ENCODE results near the gene CALY. TPM values are rescaled to one million over a fixed set of nuclear protein-coding genes. Genes with fewer than 3 reads are reported as not detected.

The CALY gene
- total RNA-seq, 1 donor from 2014 or later = 3.5 TPM

DNA sequence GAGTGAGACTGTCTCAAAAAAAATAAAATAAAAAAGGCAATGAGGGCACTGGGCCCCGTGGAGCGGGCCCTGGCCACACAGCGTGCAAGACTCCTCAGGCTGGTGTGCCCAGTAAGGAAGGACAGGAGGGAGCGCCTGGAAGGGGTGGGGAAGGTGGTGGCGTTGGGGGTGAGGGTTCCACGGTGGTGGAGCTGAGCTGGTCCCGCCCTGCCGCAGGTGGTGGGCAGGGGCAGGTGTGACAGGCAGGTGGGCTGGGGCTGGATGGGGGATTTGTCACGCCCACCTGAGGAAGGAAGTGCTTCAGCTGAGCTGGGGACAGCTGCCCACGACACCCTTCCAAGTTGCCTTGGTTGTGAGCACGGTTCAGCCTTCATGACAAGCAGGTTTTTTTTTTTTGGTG, 9.7 kb upstream of the CALY start:
- Mint-ChIP-seq H3K27me3 (ENCODE audit: unreplicated experiment) (peaks cover 23% of the 10 kb centered on the region), H3K36me3 (ENCODE audit: unreplicated experiment) (no peaks in the 10 kb centered on the region), H3K9me3 (ENCODE audit: unreplicated experiment) (no peaks in the 10 kb centered on the region), H3K4me1 (ENCODE audit: unreplicated experiment) (no peaks in the 10 kb centered on the region), H3K4me3 (ENCODE audit: unreplicated experiment) (no peak overlapping the region), H3K27ac (ENCODE audit: unreplicated experiment) (no peak overlapping the region)
- DNase-seq (ENCODE audit: extremely low spot score, unreplicated experiment) = no peak
- TF ChIP-seq, protein P1, sequence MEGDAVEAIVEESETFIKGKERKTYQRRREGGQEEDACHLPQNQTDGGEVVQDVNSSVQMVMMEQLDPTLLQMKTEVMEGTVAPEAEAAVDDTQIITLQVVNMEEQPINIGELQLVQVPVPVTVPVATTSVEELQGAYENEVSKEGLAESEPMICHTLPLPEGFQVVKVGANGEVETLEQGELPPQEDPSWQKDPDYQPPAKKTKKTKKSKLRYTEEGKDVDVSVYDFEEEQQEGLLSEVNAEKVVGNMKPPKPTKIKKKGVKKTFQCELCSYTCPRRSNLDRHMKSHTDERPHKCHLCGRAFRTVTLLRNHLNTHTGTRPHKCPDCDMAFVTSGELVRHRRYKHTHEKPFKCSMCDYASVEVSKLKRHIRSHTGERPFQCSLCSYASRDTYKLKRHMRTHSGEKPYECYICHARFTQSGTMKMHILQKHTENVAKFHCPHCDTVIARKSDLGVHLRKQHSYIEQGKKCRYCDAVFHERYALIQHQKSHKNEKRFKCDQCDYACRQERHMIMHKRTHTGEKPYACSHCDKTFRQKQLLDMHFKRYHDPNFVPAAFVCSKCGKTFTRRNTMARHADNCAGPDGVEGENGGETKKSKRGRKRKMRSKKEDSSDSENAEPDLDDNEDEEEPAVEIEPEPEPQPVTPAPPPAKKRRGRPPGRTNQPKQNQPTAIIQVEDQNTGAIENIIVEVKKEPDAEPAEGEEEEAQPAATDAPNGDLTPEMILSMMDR (IDR thresholded peaks at IDR 0.05) = no peak

- peaks cover 24% of the 10 kb centered on the region for H3K27me3 Mint-ChIP-seq (ENCODE audit: unreplicated experiment)
- H3K36me3 Mint-ChIP-seq (ENCODE audit: unreplicated experiment) = no peaks in the 10 kb centered on the region
- no peak overlapping the region for H3K4me3 Mint-ChIP-seq (ENCODE audit: unreplicated experiment)
- H3K9me3 Mint-ChIP-seq (ENCODE audit: unreplicated experiment) = no peaks in the 10 kb centered on the region
- DNase-seq (ENCODE audit: extremely low spot score, unreplicated experiment) = no peak
- H3K27ac Mint-ChIP-seq (ENCODE audit: unreplicated experiment) = no peak overlapping the region
- no peaks in the 10 kb centered on the region for H3K4me1 Mint-ChIP-seq (ENCODE audit: unreplicated experiment)
- TF ChIP-seq, protein P1 (IDR thresholded peaks at IDR 0.05) = no peak
These were observed 7.5 kb upstream of the CALY start for GRCh38 chr10:133344236-133344635.

GRCh38 chr10:133343558-133343957, 6.9 kb upstream of the CALY start:
- Mint-ChIP-seq H3K36me3 (ENCODE audit: unreplicated experiment) (no peaks in the 10 kb centered on the region), H3K4me1 (ENCODE audit: unreplicated experiment) (no peaks in the 10 kb centered on the region), H3K27ac (ENCODE audit: unreplicated experiment) (no peak overlapping the region), H3K9me3 (ENCODE audit: unreplicated experiment) (no peaks in the 10 kb centered on the region), H3K4me3 (ENCODE audit: unreplicated experiment) (no peak overlapping the region), H3K27me3 (ENCODE audit: unreplicated experiment) (peaks cover 24% of the 10 kb centered on the region)
- TF ChIP-seq, protein P1 (IDR thresholded peaks at IDR 0.05) = no peak
- no peak for DNase-seq (ENCODE audit: extremely low spot score, unreplicated experiment)

DNA sequence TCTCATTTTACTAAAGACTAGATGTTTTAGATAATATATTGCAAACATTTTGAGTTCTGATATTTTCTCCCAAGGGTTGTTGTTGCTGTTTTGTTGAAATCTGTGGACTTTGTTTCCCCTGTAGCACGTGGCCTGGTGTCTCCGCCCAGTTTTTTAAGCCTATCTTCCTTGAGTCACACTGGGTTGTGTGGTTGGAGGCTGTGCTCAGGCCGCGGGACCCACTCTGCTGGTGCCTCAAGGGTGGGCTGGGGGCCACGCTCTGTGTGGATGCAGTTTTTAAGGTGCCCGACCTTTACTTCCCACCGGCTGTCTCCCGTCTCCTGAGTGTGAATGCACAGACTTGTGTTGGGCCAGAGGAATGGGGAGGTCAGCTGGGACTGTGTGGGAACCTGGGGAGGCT, 6.2 kb upstream of the CALY start:
- no peak overlapping the region for H3K4me3 Mint-ChIP-seq (ENCODE audit: unreplicated experiment)
- no peaks in the 10 kb centered on the region for H3K4me1 Mint-ChIP-seq (ENCODE audit: unreplicated experiment)
- no peak overlapping the region for H3K27ac Mint-ChIP-seq (ENCODE audit: unreplicated experiment)
- peaks cover 24% of the 10 kb centered on the region for H3K27me3 Mint-ChIP-seq (ENCODE audit: unreplicated experiment)
- no peak for DNase-seq (ENCODE audit: extremely low spot score, unreplicated experiment)
- no peaks in the 10 kb centered on the region for H3K9me3 Mint-ChIP-seq (ENCODE audit: unreplicated experiment)
- no peaks in the 10 kb centered on the region for H3K36me3 Mint-ChIP-seq (ENCODE audit: unreplicated experiment)
- TF ChIP-seq, protein P1 (IDR thresholded peaks at IDR 0.05) = no peak

- Mint-ChIP-seq H3K27ac (ENCODE audit: unreplicated experiment) (no peak overlapping the region), H3K36me3 (ENCODE audit: unreplicated experiment) (no peaks in the 10 kb centered on the region), H3K4me3 (ENCODE audit: unreplicated experiment) (no peak overlapping the region), H3K9me3 (ENCODE audit: unreplicated experiment) (no peaks in the 10 kb centered on the region), H3K4me1 (ENCODE audit: unreplicated experiment) (no peaks in the 10 kb centered on the region), H3K27me3 (ENCODE audit: unreplicated experiment) (peaks cover 24% of the 10 kb centered on the region)
- DNase-seq (ENCODE audit: extremely low spot score, unreplicated experiment) = no peak
- TF ChIP-seq, protein P1 (IDR thresholded peaks at IDR 0.05) = no peak
These were observed 5.3 kb upstream of the CALY start for GRCh38 chr10:133341983-133342382.

Measured in osteocyte (in vitro differentiated cells).